HG02759 (cell line): ENCODE measurements around the gene ULK2.
"Not testable (repeated sequence)": the region's sequence is repeated elsewhere in the genome, so short reads cannot be mapped to it uniquely, and the experiment has no call there.

Experiments
- ATAC-seq: cut with Tn5 transposase; IDR thresholded peaks from one replicate; pipeline ENCODE4 v1.9.1; 2021; ENCODE audit warnings: mild to moderate bottlenecking, moderate library complexity; ENCODE audit not compliant: unreplicated experiment

ULK2 gene

DNA sequence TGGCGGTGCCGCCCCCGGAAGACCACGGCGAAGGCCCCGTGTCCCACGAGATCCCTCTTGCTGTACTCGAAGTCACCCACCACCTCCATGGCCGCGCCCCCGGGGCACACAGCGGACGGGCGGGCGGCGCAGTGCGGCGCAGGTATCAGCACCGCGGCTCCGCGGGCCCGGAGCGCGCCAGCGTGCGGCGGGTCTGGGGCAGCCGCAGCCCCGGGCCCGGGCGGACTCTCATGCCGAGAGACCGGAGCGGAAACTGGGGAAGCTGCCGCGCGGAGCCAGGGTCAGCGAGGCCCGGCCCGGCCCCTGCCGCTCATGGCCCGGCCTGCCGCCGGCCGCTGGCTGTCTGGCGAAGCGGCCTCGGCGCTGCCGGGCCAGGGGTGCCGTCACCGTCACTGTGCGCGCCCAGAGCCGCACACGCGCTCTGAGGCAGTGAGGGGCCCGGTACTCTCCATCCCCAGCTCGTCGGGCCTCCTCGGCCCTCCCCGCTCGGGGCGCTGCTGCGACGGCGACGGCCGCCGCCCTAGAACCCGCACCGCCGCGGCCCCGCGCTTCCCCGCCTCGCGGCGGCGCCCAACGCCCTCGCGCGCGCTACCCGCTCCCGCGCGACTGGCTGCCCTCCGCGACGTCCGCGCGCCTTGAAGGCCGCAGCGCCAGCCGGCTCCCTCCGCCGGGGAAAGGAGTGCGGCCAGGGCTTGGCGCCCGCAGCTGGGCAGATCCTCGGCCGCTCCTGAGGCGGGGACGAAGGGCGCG lies at the start of gene ULK2:
ULK2 (minus strand) TSS at position 608 of the 750 bp plus-strand sequence; CDS start at position 89, 519 bp downstream.
- peak; percentile 65 for ATAC-seq

GRCh38 chr17:19915245-19915978 lies 47.7 kb upstream of the ULK2 start:
- no peak for ATAC-seq

GRCh38 chr17:19911033-19911432 lies 43.3 kb upstream of the ULK2 start:
- no peak for ATAC-seq

GRCh38 chr17:19909139-19909538 lies 41.4 kb upstream of the ULK2 start:
- ATAC-seq: no peak

GRCh38 chr17:19905502-19905901 lies 37.8 kb upstream of the ULK2 start:
- ATAC-seq: no peak

GRCh38 chr17:19904924-19905323 lies 37.2 kb upstream of the ULK2 start:
- no peak for ATAC-seq

DNA sequence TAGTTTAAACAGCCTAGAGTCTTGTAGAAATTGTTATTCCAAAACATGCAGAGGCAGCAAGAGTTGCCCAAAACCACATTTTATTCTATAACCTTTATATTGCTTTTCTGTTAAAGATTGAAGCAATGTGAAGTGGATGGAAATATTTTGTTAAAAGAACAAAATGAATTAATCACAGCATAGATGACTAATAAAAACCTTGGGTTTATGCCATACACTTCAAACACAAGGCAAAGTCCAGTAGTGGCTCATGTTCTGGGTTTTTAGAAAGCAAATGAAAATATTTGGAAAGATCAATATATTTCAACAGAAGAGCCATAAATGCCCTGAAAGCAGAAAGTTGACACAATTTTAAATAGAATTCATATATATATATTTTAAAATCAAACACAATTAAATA lies 36.7 kb upstream of the ULK2 start:
- ATAC-seq: no peak

DNA sequence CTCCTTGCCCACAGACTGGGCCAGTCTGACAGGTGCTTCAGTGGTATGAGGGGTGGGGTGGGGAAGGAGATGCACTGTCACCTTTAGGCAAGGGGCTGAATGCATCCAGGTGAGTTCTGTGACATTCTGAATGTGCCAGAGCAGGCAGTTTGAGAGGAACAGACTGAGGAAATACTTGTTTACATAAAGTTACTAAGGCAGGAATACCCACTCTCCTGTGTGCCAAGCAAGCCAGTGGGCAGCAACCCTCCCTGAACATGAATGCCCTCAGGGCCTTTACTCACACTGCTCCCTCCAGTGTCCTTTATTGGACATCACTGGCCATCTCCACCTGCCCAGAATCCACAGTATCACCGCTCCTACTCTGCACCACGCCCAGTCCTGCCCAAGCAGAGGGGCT lies 33.1 kb upstream of the ULK2 start:
- no peak for ATAC-seq

- no peak for ATAC-seq
These were observed 30.2 kb upstream of the ULK2 start for GRCh38 chr17:19897903-19898302.

- no peak for ATAC-seq
These were observed 29.5 kb upstream of the ULK2 start for GRCh38 chr17:19897090-19897837.

- no peak for ATAC-seq
These were observed 28.9 kb upstream of the ULK2 start for GRCh38 chr17:19896679-19897078.

GRCh38 chr17:19890554-19890953 lies 22.8 kb upstream of the ULK2 start:
- not testable (repeated sequence) for ATAC-seq

DNA sequence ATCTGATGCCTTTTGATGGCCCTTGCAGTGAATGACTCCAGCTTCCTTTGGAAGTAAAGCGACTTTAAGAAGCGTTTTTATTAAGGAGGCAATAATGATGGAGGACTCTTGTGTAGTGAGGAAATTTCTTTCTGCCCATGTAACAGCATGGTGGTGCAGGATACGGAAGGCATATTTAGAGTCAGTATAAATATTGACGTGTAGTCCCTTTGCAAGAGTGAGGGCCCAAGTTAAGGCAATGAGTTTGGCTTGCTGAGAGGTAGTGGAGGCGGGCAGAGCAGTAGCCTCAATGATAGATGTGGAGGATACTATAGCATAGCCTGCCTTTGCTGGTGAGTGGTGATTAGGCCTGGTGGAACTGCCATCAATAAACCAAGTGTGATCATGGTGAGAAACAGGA lies 22.3 kb upstream of the ULK2 start:
- not testable (repeated sequence) for ATAC-seq

- no peak for ATAC-seq
These were observed 18.4 kb upstream of the ULK2 start for GRCh38 chr17:19886116-19886515.

- no peak for ATAC-seq
These were observed 15.9 kb upstream of the ULK2 start for GRCh38 chr17:19883537-19884215.

DNA sequence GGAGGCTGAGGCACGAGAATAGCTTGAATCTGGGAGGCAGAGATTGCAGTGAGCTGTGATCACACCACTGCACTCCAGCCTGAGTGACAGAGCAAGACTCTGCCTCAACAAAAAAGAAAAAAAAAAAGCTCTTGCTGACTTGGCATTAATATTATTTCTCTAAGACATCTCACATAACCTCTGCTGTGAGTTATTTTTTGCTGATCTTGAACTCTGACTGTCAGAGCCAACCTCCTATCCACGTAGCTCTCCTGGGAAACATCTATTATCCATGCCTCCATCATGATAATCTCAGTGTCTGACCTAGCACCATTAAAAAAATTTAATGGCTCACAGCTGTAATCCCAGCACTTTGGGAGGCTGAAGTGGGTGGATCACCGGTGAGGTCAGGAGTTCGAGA lies 12.7 kb upstream of the ULK2 start:
- no peak for ATAC-seq

DNA sequence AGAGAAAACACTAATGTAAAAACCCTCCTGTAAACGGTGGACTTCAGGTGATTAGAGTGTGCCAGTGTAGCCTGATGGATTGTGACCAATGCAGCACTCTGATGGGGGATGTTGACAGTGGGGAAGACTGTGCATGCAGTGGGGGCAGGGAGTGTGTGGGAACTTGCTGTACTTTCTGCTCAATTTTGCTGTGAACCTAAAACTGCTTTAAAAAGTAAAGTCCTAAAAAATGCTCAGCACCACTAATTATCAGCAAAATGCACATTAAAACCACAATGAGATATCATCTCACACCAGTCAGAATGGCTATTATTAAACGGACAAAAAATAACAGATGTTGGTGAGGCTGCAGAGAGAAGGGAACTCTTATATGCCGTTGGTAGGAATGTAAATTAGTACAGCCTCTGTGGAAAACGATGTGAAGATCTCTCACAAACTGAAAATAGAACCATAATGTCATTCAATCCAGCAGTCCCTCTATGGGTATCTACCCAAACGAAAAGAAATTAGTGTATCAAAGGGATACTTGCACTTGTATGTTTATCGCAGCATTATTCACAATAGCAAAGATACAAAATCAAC lies 9.7 kb upstream of the ULK2 start:
- ATAC-seq: no peak

GRCh38 chr17:19876529-19877161 lies 8.9 kb upstream of the ULK2 start:
- ATAC-seq: no peak

- ATAC-seq: no peak
These were observed 6.5 kb upstream of the ULK2 start for GRCh38 chr17:19874256-19874655.

DNA sequence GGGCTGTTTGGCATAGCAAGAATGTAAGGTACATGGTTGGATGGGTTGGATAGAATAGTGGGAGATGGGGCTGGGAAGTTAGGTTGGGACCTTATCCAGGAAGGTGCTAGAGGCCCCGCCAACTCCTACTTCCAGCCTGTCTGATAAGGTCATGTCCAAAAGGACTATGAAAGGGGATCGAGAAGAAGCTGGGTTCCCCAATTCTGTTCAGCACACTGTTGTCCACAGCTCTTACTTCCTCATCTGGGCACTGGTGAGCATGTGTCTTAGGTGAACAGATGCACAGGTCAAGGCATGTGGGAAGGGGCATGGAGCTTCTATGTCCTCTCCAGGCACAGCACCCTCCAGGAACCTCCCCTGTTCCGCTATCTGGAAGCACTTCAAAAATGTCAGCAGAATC lies 5.6 kb upstream of the ULK2 start:
- no peak for ATAC-seq
